Skeletal muscle satellite cell (primary cell): ENCODE results near the gene MYOF.
"Not testable (repeated sequence)": the region's sequence is repeated elsewhere in the genome, so short reads cannot be mapped to it uniquely, and the experiment has no call there.

Experiments used
- H3K27me3 ChIP-seq: 2 replicates; pipeline ENCODE4 v1.7.0; 2013; ENCODE audit warnings: low read length; ENCODE audit not compliant: control insufficient read depth, insufficient read depth
- H3K36me3 ChIP-seq: 2 replicates; pipeline ENCODE4 v1.7.0; 2013; ENCODE audit warnings: mild to moderate bottlenecking, control low read depth, low read length; ENCODE audit not compliant: insufficient read depth
- H3K4me1 ChIP-seq: 2 replicates; pipeline ENCODE4 v1.7.0; 2013; ENCODE audit warnings: low read length; ENCODE audit not compliant: control insufficient read depth, insufficient read depth
- H3K4me2 ChIP-seq: 2 replicates; pipeline ENCODE4 v1.7.0; 2013; ENCODE audit warnings: mild to moderate bottlenecking, low read length
- H3K4me3 ChIP-seq: 2 replicates; pipeline ENCODE4 v1.7.0; 2013; ENCODE audit warnings: low read length
- H3K9ac ChIP-seq: 2 replicates; pipeline ENCODE4 v1.7.0; 2013; ENCODE audit warnings: mild to moderate bottlenecking, low read depth, low read length, moderate library complexity
- H3K9me3 ChIP-seq: replicated peaks from 2 replicates; pipeline ENCODE4 v1.7.0; 2013; ENCODE audit warnings: mild to moderate bottlenecking, control low read depth, low read length

MYOF gene

GRCh38 chr10:93300288-93300917 lies 181.7 kb downstream of the MYOF start:
- Histone ChIP-seq H3K27me3 (no peaks in the 10 kb centered on the region), H3K9me3 (no peaks in the 10 kb centered on the region), H3K36me3 (peaks cover 30% of the 10 kb centered on the region), H3K9ac (no peak overlapping the region), H3K4me2 (no peak overlapping the region), H3K4me1 (no peaks in the 10 kb centered on the region), H3K4me3 (no peak overlapping the region)

- Histone ChIP-seq H3K9me3 (no peaks in the 10 kb centered on the region), H3K9ac (no peak overlapping the region), H3K27me3 (no peaks in the 10 kb centered on the region), H3K36me3 (peaks cover 23% of the 10 kb centered on the region), H3K4me2 (peak overlapping the region; percentile 25), H3K4me1 (no peaks in the 10 kb centered on the region), H3K4me3 (no peak overlapping the region)
Observed at GRCh38 chr10:93299606-93300287, 182.4 kb downstream of the MYOF start.

- no peak overlapping the region for H3K4me2 ChIP-seq
- no peaks in the 10 kb centered on the region for H3K9me3 ChIP-seq
- no peak overlapping the region for H3K4me3 ChIP-seq
- peaks cover 18% of the 10 kb centered on the region for H3K36me3 ChIP-seq
- H3K9ac ChIP-seq = no peak overlapping the region
- H3K27me3 ChIP-seq = no peaks in the 10 kb centered on the region
- no peaks in the 10 kb centered on the region for H3K4me1 ChIP-seq
Observed at GRCh38 chr10:93299195-93299594, 182.9 kb downstream of the MYOF start.

GRCh38 chr10:93296151-93296550 lies 186.0 kb downstream of the MYOF start:
- H3K9me3 ChIP-seq = no peaks in the 10 kb centered on the region
- H3K9ac ChIP-seq = no peak overlapping the region
- H3K4me1 ChIP-seq = no peaks in the 10 kb centered on the region

GRCh38 chr10:93293999-93294398 lies 188.1 kb downstream of the MYOF start:
- H3K9ac ChIP-seq = no peak overlapping the region
- no peak overlapping the region for H3K4me3 ChIP-seq
- no peaks in the 10 kb centered on the region for H3K9me3 ChIP-seq
- no peaks in the 10 kb centered on the region for H3K36me3 ChIP-seq
- H3K4me2 ChIP-seq = no peak overlapping the region
- H3K4me1 ChIP-seq = peaks cover 3% of the 10 kb centered on the region
- H3K27me3 ChIP-seq = no peaks in the 10 kb centered on the region

More at GRCh38 chr10:93296151-93296550, 186.0 kb downstream of the MYOF start:
- Histone ChIP-seq H3K4me3 (no peak overlapping the region), H3K27me3 (no peaks in the 10 kb centered on the region), H3K4me2 (no peak overlapping the region), H3K36me3 (peaks cover 5% of the 10 kb centered on the region)

- no peak overlapping the region for H3K4me3 ChIP-seq
- no peak overlapping the region for H3K4me2 ChIP-seq
- no peaks in the 10 kb centered on the region for H3K27me3 ChIP-seq
- no peaks in the 10 kb centered on the region for H3K36me3 ChIP-seq
- no peaks in the 10 kb centered on the region for H3K9me3 ChIP-seq
- H3K4me1 ChIP-seq = peaks cover 8% of the 10 kb centered on the region
- H3K9ac ChIP-seq = no peak overlapping the region
Observed at GRCh38 chr10:93290661-93291354, 191.3 kb downstream of the MYOF start.

GRCh38 chr10:93288679-93289634 lies 193.2 kb downstream of the MYOF start:
- H3K4me2 ChIP-seq = peak overlapping the region; percentile 42
- H3K4me1 ChIP-seq = peaks cover 8% of the 10 kb centered on the region
- H3K9ac ChIP-seq = peak overlapping the region; percentile 21
- no peaks in the 10 kb centered on the region for H3K27me3 ChIP-seq
- H3K36me3 ChIP-seq = no peaks in the 10 kb centered on the region
- no peaks in the 10 kb centered on the region for H3K9me3 ChIP-seq
- H3K4me3 ChIP-seq = no peak overlapping the region

GRCh38 chr10:93287775-93288174 lies 194.4 kb downstream of the MYOF start:
- Histone ChIP-seq H3K4me2 (no peak overlapping the region), H3K4me3 (no peak overlapping the region), H3K9ac (no peak overlapping the region), H3K9me3 (no peaks in the 10 kb centered on the region), H3K27me3 (no peaks in the 10 kb centered on the region), H3K36me3 (no peaks in the 10 kb centered on the region), H3K4me1 (peaks cover 8% of the 10 kb centered on the region)

GRCh38 chr10:93284246-93284645 lies 197.9 kb downstream of the MYOF start:
- H3K4me2 ChIP-seq, H3K9ac ChIP-seq, H3K4me1 ChIP-seq, H3K4me3 ChIP-seq, H3K27me3 ChIP-seq, H3K9me3 ChIP-seq, H3K36me3 ChIP-seq: not testable (repeated sequence)

- no peaks in the 10 kb centered on the region for H3K36me3 ChIP-seq
- H3K4me1 ChIP-seq = no peaks in the 10 kb centered on the region
- H3K4me3 ChIP-seq = no peak overlapping the region
- no peaks in the 10 kb centered on the region for H3K27me3 ChIP-seq
- H3K9me3 ChIP-seq = no peaks in the 10 kb centered on the region
- H3K9ac ChIP-seq = no peak overlapping the region
- no peak overlapping the region for H3K4me2 ChIP-seq
Observed at GRCh38 chr10:93281367-93281720, 200.8 kb downstream of the MYOF start.

GRCh38 chr10:93280699-93281366 lies 201.3 kb downstream of the MYOF start:
- Histone ChIP-seq H3K36me3 (no peaks in the 10 kb centered on the region), H3K4me3 (no peak overlapping the region), H3K27me3 (no peaks in the 10 kb centered on the region), H3K4me1 (no peaks in the 10 kb centered on the region), H3K4me2 (no peak overlapping the region), H3K9ac (no peak overlapping the region), H3K9me3 (no peaks in the 10 kb centered on the region)
